Measurements from ENCODE around the gene TSPAN31.
"Not testable (repeated sequence)": the region's sequence is repeated elsewhere in the genome, so short reads cannot be mapped to it uniquely, and the experiment has no call there.

Gene TSPAN31

GRCh38 chr12:57744777-57745484, at the start of gene TSPAN31:
Gene TSPAN31, plus strand, starts transcription at chr12:57745039. Its CDS starts 116 bp downstream, at chr12:57745155.
- peak; percentile 92 to 93 (median 92) for DNase-seq (ENCODE audit: low read depth in 2 of 3, low spot score in 1 of 3)

DNA sequence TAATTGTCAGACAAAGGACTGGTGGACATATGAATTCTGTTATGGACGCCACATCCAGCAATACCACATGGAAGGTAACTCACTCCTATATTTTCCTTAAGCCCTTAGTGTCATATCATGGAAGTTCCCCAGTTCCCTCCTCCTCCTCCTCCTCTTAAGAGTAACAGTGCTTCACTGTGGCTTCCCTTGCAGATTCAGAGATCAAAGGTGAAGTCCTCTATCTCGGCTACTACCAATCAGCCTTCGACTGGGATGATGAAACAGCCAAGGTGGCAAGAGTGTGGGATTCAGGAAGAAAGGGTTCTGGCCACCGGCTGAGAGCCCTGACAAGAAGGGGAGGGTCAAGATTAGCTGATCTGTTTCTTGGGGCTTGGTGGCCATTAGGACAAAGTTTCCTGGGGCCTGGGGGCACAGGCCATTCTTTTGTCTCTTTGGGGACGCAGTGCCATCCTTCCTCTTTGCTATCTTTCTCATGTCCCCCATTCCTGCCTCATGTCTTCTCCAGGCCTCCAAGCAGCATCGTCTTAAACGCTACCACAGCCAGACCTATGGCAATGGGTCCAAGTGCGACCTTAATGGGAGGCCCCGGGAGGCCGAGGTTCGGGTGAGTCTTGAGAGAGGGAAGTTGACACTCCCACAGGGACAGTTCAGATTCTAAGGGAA, 48.9 kb upstream of the TSPAN31 start:
- no peak for DNase-seq (ENCODE audit: low read depth in 2 of 3, low spot score in 1 of 3)

GRCh38 chr12:57697076-57697475, 47.8 kb upstream of the TSPAN31 start:
- DNase-seq (ENCODE audit: low read depth in 2 of 3, low spot score in 1 of 3), result no peak

DNA sequence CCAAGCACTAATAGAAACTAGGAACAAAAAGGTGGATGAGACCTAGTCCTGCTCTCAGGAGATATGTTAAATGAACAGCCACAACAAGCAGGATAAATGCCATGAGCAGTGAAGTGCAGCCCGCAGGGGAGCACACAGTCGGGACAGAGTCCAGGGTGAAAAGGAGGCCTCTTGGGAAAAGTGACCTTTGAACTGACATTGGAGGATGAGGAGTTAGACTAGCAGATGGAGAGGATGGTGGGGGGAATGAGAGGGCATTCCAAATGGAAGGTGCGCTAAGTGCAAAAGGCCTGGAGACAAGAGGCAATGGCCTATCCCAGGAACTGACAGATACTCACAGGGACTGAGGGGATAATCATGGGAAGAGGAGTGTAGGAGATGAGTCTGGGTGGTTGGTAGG, 46.4 kb upstream of the TSPAN31 start:
- DNase-seq (ENCODE audit: low read depth in 2 of 3, low spot score in 1 of 3), result no peak

GRCh38 chr12:57700317-57700716, 44.5 kb upstream of the TSPAN31 start:
- no peak for DNase-seq (ENCODE audit: low read depth in 2 of 3, low spot score in 1 of 3)

GRCh38 chr12:57707250-57707649, 37.6 kb upstream of the TSPAN31 start:
- no peak for DNase-seq (ENCODE audit: low read depth in 2 of 3, low spot score in 1 of 3)

GRCh38 chr12:57708296-57708695, 36.5 kb upstream of the TSPAN31 start:
- no peak for DNase-seq (ENCODE audit: low read depth in 2 of 3, low spot score in 1 of 3)

DNA sequence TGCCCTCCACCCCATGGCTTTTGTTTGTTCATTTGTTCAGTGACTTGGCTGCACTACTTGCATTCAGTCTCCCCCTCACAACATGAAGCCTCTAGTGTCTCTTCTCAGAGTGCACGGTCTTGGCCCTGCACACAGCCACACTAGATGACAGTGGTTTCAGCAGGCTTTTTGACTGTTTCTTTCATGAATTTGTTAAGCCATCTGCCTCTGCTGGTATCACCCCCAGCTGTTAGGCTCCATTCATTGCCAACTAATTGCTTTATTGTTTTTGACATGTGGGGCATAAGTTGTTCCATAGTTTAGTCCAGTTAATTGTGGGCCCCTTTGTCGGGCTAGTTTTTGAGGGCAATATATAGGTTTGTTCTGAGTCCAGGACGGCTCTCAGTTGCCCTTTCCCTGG, 32.1 kb upstream of the TSPAN31 start:
- no peak for DNase-seq (ENCODE audit: low read depth in 2 of 3, low spot score in 1 of 3)

DNA sequence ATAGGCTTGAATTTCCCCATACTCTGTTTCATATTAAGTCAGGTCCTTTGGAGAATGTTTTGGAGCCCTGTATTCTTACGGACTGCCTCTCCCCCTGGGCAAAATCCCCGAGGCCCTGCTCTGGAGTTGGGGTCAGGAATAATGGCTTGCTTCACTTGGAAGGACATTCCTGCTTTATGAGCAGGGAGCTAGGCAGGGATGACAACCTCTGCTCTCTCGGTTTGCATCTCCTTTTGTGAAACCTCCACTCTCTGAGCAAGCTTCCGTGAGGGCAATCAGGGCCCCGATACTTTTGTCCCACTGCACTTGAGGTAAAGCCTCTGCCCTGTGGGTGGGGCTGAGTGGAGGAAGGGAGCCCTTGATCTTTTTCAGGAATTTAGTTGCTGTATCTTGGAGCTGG, 31.6 kb upstream of the TSPAN31 start:
- no peak for DNase-seq (ENCODE audit: low read depth in 2 of 3, low spot score in 1 of 3)

- DNase-seq (ENCODE audit: low read depth in 2 of 3, low spot score in 1 of 3), result not testable (repeated sequence)
Observed at GRCh38 chr12:57715036-57715748, 29.6 kb upstream of the TSPAN31 start.

GRCh38 chr12:57715786-57716185, 29.1 kb upstream of the TSPAN31 start:
- no peak for DNase-seq (ENCODE audit: low read depth in 2 of 3, low spot score in 1 of 3)

- DNase-seq (ENCODE audit: low read depth in 2 of 3, low spot score in 1 of 3), result no peak
Observed at GRCh38 chr12:57716305-57716704, 28.5 kb upstream of the TSPAN31 start.

DNA sequence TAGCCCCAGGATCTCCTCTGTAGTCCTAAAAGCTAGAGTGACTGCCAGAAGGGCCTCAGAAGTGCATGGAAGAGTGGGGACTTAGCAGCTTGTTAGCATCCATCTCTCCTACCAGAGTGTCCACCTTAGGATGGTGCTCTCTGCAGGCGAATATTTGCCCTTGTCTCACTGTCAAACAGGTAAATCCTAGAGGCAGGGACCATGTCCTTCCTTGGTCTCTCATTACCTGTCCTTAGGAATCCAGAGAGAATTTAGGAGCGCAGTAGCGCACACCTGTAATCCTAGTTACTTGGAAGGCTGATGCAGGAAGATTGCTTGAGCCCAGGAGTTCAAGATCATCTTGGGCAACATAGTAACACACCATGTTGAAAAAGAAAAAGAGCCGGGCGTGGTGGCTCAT, 27.7 kb upstream of the TSPAN31 start:
- DNase-seq (ENCODE audit: low read depth in 2 of 3, low spot score in 1 of 3), result no peak

- DNase-seq (ENCODE audit: low read depth in 2 of 3, low spot score in 1 of 3), result no peak
Observed at GRCh38 chr12:57717846-57718640, 26.8 kb upstream of the TSPAN31 start.

DNA sequence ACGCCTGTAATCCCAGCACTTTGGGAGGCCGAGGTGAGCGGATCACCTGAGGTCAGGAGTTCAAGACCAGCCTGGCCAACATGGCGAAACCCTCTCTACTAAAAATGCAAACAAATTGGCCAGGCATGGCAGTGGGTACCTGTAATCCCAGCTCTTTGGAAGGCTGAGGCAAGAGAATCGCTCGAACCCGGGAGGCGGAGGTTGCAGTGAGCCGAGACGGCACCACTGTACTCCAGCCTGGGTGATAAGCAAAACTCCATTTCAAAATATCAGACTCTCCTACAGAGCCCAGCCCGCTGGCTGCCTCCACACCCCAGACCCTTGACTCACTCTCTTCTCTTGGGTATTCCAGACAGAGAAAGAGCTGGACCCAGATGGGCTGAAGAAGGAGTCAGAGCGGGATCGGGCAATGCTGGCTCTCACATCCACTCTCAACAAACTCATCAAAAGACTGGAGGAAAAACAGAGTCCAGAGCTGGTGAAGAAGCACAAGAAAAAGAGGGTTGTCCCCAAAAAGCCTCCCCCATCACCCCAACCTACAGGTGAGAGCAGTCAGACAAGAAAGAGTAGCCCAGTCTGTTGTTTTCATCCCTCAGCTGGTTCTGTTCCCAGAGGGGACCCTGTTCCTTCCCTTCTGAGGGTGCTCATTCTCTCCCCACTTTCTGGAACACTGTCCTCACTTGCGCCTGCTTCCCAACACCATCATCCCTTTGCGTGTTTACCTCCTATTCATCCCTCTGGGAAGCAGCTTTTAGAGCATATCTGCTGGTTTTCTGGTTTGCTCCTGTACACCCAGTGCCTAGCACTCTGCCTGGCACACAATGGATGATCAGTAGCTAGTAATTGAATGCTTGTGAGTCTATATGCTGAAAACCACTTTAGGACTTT, 26.0 kb upstream of the TSPAN31 start:
- no peak for DNase-seq (ENCODE audit: low read depth in 2 of 3, low spot score in 1 of 3)

GRCh38 chr12:57719777-57720605, 24.8 kb upstream of the TSPAN31 start:
- no peak for DNase-seq (ENCODE audit: low read depth in 2 of 3, low spot score in 1 of 3)

DNA sequence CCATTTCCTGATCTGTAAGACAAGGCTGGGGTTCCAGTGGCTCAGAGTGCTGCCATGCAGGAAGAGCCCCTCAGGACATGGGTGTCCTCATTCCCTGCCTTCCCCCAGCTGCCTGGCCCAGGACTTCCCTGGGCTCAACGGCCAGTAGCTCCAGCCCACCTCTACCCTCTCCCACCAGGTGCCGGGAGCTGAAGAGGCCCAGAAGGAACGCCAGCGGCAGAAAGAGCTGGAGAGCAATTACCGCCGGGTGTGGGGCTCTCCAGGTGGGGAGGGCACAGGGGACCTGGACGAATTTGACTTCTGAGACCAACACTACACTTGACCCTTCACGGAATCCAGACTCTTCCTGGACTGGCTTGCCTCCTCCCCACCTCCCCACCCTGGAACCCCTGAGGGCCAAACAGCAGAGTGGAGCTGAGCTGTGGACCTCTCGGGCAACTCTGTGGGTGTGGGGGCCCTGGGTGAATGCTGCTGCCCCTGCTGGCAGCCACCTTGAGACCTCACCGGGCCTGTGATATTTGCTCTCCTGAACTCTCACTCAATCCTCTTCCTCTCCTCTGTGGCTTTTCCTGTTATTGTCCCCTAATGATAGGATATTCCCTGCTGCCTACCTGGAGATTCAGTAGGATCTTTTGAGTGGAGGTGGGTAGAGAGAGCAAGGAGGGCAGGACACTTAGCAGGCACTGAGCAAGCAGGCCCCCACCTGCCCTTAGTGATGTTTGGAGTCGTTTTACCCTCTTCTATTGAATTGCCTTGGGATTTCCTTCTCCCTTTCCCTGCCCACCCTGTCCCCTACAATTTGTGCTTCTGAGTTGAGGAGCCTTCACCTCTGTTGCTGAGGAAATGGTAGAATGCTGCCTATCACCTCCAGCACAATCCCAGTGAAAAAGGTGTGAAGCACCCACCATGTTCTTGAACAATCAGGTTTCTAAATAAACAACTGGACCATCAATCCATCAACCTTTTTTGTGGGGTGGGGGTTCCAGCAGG, 23.9 kb upstream of the TSPAN31 start:
- DNase-seq (ENCODE audit: low read depth in 2 of 3, low spot score in 1 of 3), result no peak
